T-cell (primary cell): ENCODE data around the gene SHROOM3. TPM values are rescaled to one million over a fixed set of nuclear protein-coding genes. Genes with fewer than 3 reads are reported as not detected.

Experiments used
- ATAC-seq, 4 experiments: fragments of 200-7000 bp in 3 of 4; fragments of 150-1000 bp in 1 of 4; cut with Tn5 transposase; replicated peaks in 1 of 4; 1 replicate in 3 of 4; 2 replicates in 1 of 4; pipeline ENCODE4 v1.10.0; 2021; ENCODE audit warnings: moderate library complexity in 3 of 4, mild to moderate bottlenecking in 2 of 4, moderate number of reproducible peaks in 1 of 4
- CTCF ChIA-PET, 2 donors: fragments of 300-600 bp; sonication (Branson Sonifier 250); formaldehyde crosslinking; loops; one replicate each; lab custom pipeline; 2022; ENCODE audit warnings: antibody characterized with exemption in 2 of 2; lab: Charles Lee
- POLR2A ChIA-PET, 2 donors: fragments of 300-600 bp; sonication (Branson Sonifier 250); formaldehyde crosslinking; loops; one replicate each; lab custom pipeline; 2022; ENCODE audit warnings: antibody characterized with exemption in 2 of 2; lab: Charles Lee
- DNase-seq, 35 experiments: peaks; one replicate each; pipeline versions ENCODE4 v3.0.0 to v3.0.0-alpha.2; 2013 to 2023
- H3K27ac ChIP-seq: one replicate; pipeline ENCODE4 v1.5.1; 2013; ENCODE audit warnings: low read length
- H3K27me3 ChIP-seq, 2 experiments: replicated peaks in 1 of 2; 1 replicate in 1 of 2; 2 replicates in 1 of 2; pipeline versions ENCODE4 v1.6.1 to v1.7.0; 2013; ENCODE audit warnings: low read length in 1 of 2, mixed read lengths in 1 of 2; ENCODE audit not compliant: control insufficient read depth in 2 of 2, insufficient read depth in 2 of 2; ENCODE audit errors: extremely low read depth in 1 of 2
- H3K36me3 ChIP-seq, 2 donors: 1 replicate in 1 of 2; 2 replicates in 1 of 2; pipeline versions ENCODE4 v1.6.1 to v1.7.0; 2013; ENCODE audit warnings: low read length in 1 of 2; ENCODE audit not compliant: control insufficient read depth in 2 of 2, insufficient read depth in 1 of 2; ENCODE audit errors: extremely low read depth in 1 of 2
- H3K4me1 ChIP-seq, 2 experiments: 1 replicate in 1 of 2; 2 replicates in 1 of 2; pipeline versions ENCODE4 v1.6.1 to v1.7.0; 2013; ENCODE audit warnings: low read length in 2 of 2, mixed read lengths in 1 of 2; ENCODE audit not compliant: insufficient read depth in 2 of 2, control insufficient read depth in 1 of 2; ENCODE audit errors: extremely low read depth in 1 of 2
- H3K4me3 ChIP-seq, 2 donors: 1 replicate in 1 of 2; 2 replicates in 1 of 2; pipeline versions ENCODE4 v1.5.1 to v1.7.0; 2013; ENCODE audit warnings: mild to moderate bottlenecking in 2 of 2, low read length in 1 of 2, moderate library complexity in 1 of 2; ENCODE audit not compliant: control insufficient read depth in 1 of 2; ENCODE audit errors: extremely low read depth in 1 of 2
- H3K9me3 ChIP-seq: 2 replicates; pipeline ENCODE4 v1.7.0; 2013
- H3K27ac Mint-ChIP-seq, 2 donors: one replicate each; pipeline ENCODE4 v1.8.0; 2020 to 2021; ENCODE audit warnings: mild to moderate bottlenecking in 2 of 2, mixed read lengths in 2 of 2
- H3K27me3 Mint-ChIP-seq, 2 donors: one replicate each; pipeline ENCODE4 v1.8.0; 2021 to 2022; ENCODE audit warnings: mixed read lengths in 2 of 2
- H3K36me3 Mint-ChIP-seq: one replicate; pipeline ENCODE4 v1.8.0; 2021; ENCODE audit warnings: mixed read lengths
- H3K4me1 Mint-ChIP-seq, 3 donors: one replicate each; pipeline ENCODE4 v1.8.0; 2020 to 2022; ENCODE audit warnings: mixed read lengths in 3 of 3, mild to moderate bottlenecking in 1 of 3
- H3K4me3 Mint-ChIP-seq, 3 donors: one replicate each; pipeline ENCODE4 v1.8.0; 2020 to 2022; ENCODE audit warnings: mild to moderate bottlenecking in 3 of 3, mixed read lengths in 3 of 3, moderate library complexity in 3 of 3
- H3K9me3 Mint-ChIP-seq, 3 donors: one replicate each; pipeline ENCODE4 v1.8.0; 2020 to 2022; ENCODE audit warnings: mixed read lengths in 3 of 3
- WGBS: methylation state at CpG from one replicate; pipeline ENCODE4 v1.1.5; 2013; ENCODE audit warnings: missing lambda C conversion rate; ENCODE audit not compliant: insufficient coverage; 5-methylcytosine and 5-hydroxymethylcytosine counted together
- total RNA-seq, 35 experiments: library from RNA in 6 of 35; stranded (reverse) in 6 of 35; fragments of 120-200 nt in 1 of 35; gene quantifications; one replicate each; pipeline versions ENCODE4 v1.2.1 to v1.2.4 and lab custom pipeline; 2013 to 2026

SHROOM3 gene
- total RNA-seq, 5 donors from 2014 or later (not counting 1 experiment from before 2014, with no cell fraction given) = 0.22 to 1.1 (median 0.33) TPM; not detected in 2

DNA sequence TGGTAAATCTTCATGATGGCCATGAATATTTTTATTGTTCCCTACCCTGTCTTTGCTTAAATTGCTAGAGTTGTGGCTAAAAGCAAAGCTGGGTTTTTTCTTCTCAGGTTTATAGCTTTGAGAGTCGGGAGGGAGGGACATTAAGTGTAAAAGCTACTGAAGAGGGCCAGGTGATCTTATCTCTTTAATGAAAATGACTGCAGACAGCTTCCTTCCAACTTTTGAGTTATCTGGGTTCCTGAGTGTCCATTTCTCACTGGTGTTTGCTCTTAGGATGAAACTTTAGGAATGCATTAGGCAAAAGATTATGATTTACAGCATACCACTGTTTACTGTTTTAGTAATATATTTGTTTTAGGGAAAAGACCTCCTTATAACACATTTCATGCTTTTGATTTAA lies 187.7 kb downstream of the SHROOM3 start:
- ATAC-seq (no peak), DNase-seq (no peak)
- ChIA-PET POLR2A (no interaction called here), CTCF (no interaction called here)
- H3K36me3 Mint-ChIP-seq = no peaks in the 10 kb centered on the region
- no peaks in the 10 kb centered on the region for H3K27me3 ChIP-seq
- no peaks in the 10 kb centered on the region for H3K4me1 Mint-ChIP-seq
- H3K4me3 Mint-ChIP-seq = no peak overlapping the region
- no peaks in the 10 kb centered on the region for H3K4me1 ChIP-seq
- H3K9me3 Mint-ChIP-seq = no peaks in the 10 kb centered on the region
- H3K27ac ChIP-seq = no peak overlapping the region
- no peak overlapping the region for H3K27ac Mint-ChIP-seq
- no peaks in the 10 kb centered on the region for H3K9me3 ChIP-seq
- H3K4me3 ChIP-seq = no peak overlapping the region
- peaks cover 23 to 30% of the 10 kb centered on the region in 2 donors for H3K27me3 Mint-ChIP-seq
- H3K36me3 ChIP-seq = no peaks in the 10 kb centered on the region
- WGBS = no CpG with 5 or more reads among the region's 1 CpG

GRCh38 chr4:76623217-76624045 lies 188.4 kb downstream of the SHROOM3 start:
- CTCF ChIA-PET = no interaction called here

DNA sequence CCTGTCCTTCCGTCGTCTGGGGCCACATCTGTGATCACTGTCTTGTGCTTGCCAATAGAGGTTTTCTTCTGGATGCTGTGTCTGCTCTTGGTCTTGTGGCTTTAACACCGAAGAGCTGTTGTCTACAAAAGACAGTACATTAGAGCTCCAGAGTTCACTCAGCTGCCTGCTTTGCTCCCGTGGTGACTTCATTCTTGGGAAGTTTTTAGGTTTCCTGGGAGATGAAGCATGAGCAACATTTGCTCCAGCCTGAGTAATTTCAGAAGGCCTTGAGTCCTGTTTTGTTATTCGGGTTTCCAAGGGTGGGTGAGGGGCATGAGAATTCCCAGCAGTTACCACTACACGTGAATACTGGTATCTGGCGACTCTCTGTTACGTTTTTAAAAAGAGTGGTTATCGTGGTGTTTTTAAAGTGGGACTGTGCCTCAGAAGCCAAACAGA lies 189.2 kb downstream of the SHROOM3 start:
- Mint-ChIP-seq H3K27me3 (peaks cover 30% of the 10 kb centered on the region in 2 donors), H3K4me3 (no peak overlapping the region), H3K4me1 (no peaks in the 10 kb centered on the region), H3K36me3 (no peaks in the 10 kb centered on the region), H3K9me3 (no peaks in the 10 kb centered on the region), H3K27ac (no peak overlapping the region)
- Histone ChIP-seq H3K4me1 (no peaks in the 10 kb centered on the region), H3K9me3 (no peaks in the 10 kb centered on the region), H3K4me3 (no peak overlapping the region), H3K27ac (no peak overlapping the region), H3K36me3 (no peaks in the 10 kb centered on the region), H3K27me3 (no peaks in the 10 kb centered on the region)
- 67% methylated on average over 3 of the region's 9 CpGs for WGBS
- no peak for DNase-seq
- POLR2A ChIA-PET = no interaction called here
- no peak for ATAC-seq
- CTCF ChIA-PET = no interaction called here

More at GRCh38 chr4:76623217-76624045, 188.4 kb downstream of the SHROOM3 start:
- Mint-ChIP-seq H3K9me3 (no peaks in the 10 kb centered on the region), H3K27me3 (peaks cover 28 to 30% of the 10 kb centered on the region in 2 donors), H3K4me1 (no peaks in the 10 kb centered on the region), H3K36me3 (no peaks in the 10 kb centered on the region), H3K27ac (no peak overlapping the region), H3K4me3 (no peak overlapping the region)
- no peaks in the 10 kb centered on the region for H3K4me1 ChIP-seq
- no peak for ATAC-seq
- no peak overlapping the region for H3K4me3 ChIP-seq
- no peaks in the 10 kb centered on the region for H3K27me3 ChIP-seq
- DNase-seq = no peak
- H3K9me3 ChIP-seq = no peaks in the 10 kb centered on the region
- no peaks in the 10 kb centered on the region for H3K36me3 ChIP-seq
- POLR2A ChIA-PET = no interaction called here
- WGBS = 100% methylated on average over 1 of the region's 4 CpGs
- H3K27ac ChIP-seq = no peak overlapping the region

GRCh38 chr4:76624931-76625715 lies 190.1 kb downstream of the SHROOM3 start:
- H3K27ac Mint-ChIP-seq = no peak overlapping the region
- no peak overlapping the region for H3K4me3 ChIP-seq
- no peaks in the 10 kb centered on the region for H3K36me3 Mint-ChIP-seq
- H3K9me3 Mint-ChIP-seq = no peaks in the 10 kb centered on the region
- H3K4me3 Mint-ChIP-seq = no peak overlapping the region
- no peak for ATAC-seq
- no peaks in the 10 kb centered on the region for H3K9me3 ChIP-seq
- H3K27me3 Mint-ChIP-seq = peaks cover 28 to 30% of the 10 kb centered on the region in 2 donors
- no peaks in the 10 kb centered on the region for H3K4me1 Mint-ChIP-seq
- 8% methylated on average over 2 of the region's 3 CpGs for WGBS
- H3K4me1 ChIP-seq = no peaks in the 10 kb centered on the region
- no peak overlapping the region for H3K27ac ChIP-seq
- DNase-seq = no peak
- ChIA-PET POLR2A (no interaction called here), CTCF (no interaction called here)
- no peaks in the 10 kb centered on the region for H3K27me3 ChIP-seq
- H3K36me3 ChIP-seq = no peaks in the 10 kb centered on the region

GRCh38 chr4:76626686-76627465 lies 191.8 kb downstream of the SHROOM3 start:
- H3K9me3 Mint-ChIP-seq = peaks cover 0 to 4% (median 0%) of the 10 kb centered on the region in 3 donors
- no peak overlapping the region for H3K4me3 ChIP-seq
- WGBS = 50% methylated on average over 1 of the region's 5 CpGs
- H3K4me3 Mint-ChIP-seq = no peak overlapping the region
- H3K36me3 Mint-ChIP-seq = no peaks in the 10 kb centered on the region
- POLR2A ChIA-PET = no interaction called here
- H3K9me3 ChIP-seq = no peaks in the 10 kb centered on the region
- H3K27me3 Mint-ChIP-seq = peaks cover 33 to 40% of the 10 kb centered on the region in 2 donors
- H3K27me3 ChIP-seq = no peaks in the 10 kb centered on the region
- DNase-seq = no peak
- no peaks in the 10 kb centered on the region for H3K4me1 Mint-ChIP-seq
- no peaks in the 10 kb centered on the region for H3K36me3 ChIP-seq
- H3K4me1 ChIP-seq = no peaks in the 10 kb centered on the region
- no peak overlapping the region for H3K27ac ChIP-seq
- ATAC-seq = no peak
- no peak overlapping the region for H3K27ac Mint-ChIP-seq
- CTCF ChIA-PET = interaction anchor here in 1 of 2 donors (0.5 kb wide), 1 partner anchor 72 kb away, joined by 5 read pairs; no protein-coding TSS in a partner anchor

DNA sequence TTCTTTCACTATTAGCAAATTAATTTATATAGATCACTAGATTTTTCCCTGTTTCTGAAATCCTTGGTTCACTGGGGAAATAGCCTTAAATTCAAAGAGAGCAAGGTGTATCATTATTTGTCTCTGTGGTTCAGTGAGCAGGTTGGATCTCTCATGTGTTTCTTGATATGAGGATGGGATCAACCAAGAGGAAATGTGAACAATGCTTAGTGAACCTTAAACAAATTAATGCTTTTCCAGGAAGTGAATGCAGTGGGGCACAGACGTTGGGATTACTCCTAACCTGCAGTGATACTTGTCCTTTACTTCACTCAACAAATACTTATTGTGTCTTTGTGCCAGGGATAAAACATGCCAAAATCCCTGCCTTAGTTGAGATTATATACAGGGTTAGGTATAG lies 193.2 kb downstream of the SHROOM3 start:
- no peaks in the 10 kb centered on the region for H3K27me3 ChIP-seq
- ATAC-seq (no peak), DNase-seq (no peak)
- Mint-ChIP-seq H3K4me1 (no peaks in the 10 kb centered on the region), H3K27me3 (peaks cover 36 to 43% of the 10 kb centered on the region in 2 donors), H3K4me3 (no peak overlapping the region), H3K36me3 (no peaks in the 10 kb centered on the region), H3K27ac (no peak overlapping the region), H3K9me3 (peaks cover 0 to 5% (median 0%) of the 10 kb centered on the region in 3 donors)
- H3K4me3 ChIP-seq = no peak overlapping the region
- no peaks in the 10 kb centered on the region for H3K36me3 ChIP-seq
- H3K27ac ChIP-seq = no peak overlapping the region
- no peaks in the 10 kb centered on the region for H3K4me1 ChIP-seq
- H3K9me3 ChIP-seq = no peaks in the 10 kb centered on the region
- ChIA-PET CTCF (no interaction called here), POLR2A (no interaction called here)
- no CpG with 5 or more reads among the region's 1 CpG for WGBS
